Neural crest cell (in vitro differentiated cells): ENCODE results near the gene PIK3C2A. TPM values are rescaled to one million over a fixed set of nuclear protein-coding genes. Genes with fewer than 3 reads are reported as not detected.

Source experiments
- DNase-seq: peaks from one replicate; pipeline ENCODE4 v3.0.0; 2021; ENCODE audit warnings: low read depth, mixed read lengths, low spot score
- H3K27ac Mint-ChIP-seq: one replicate; pipeline ENCODE4 v1.8.0; 2021; ENCODE audit warnings: mild to moderate bottlenecking, mixed read lengths; ENCODE audit not compliant: unreplicated experiment
- H3K27me3 Mint-ChIP-seq: 2 replicates; pipeline ENCODE4 v1.8.0; 2021; ENCODE audit warnings: low read depth, mild to moderate bottlenecking, mixed read lengths
- H3K36me3 Mint-ChIP-seq: 2 replicates; pipeline ENCODE4 v1.8.0; 2021; ENCODE audit warnings: low read depth, mild to moderate bottlenecking, mixed read lengths
- H3K4me1 Mint-ChIP-seq: 2 replicates; pipeline ENCODE4 v1.8.0; 2021; ENCODE audit warnings: mixed read lengths
- H3K4me3 Mint-ChIP-seq: one replicate; pipeline ENCODE4 v1.8.0; 2021; ENCODE audit warnings: mild to moderate bottlenecking, mixed read lengths
- H3K9me3 Mint-ChIP-seq: 2 replicates; pipeline ENCODE4 v1.8.0; 2021; ENCODE audit warnings: mixed read lengths
- CTCF ChIP-seq: fragments of 200-600 bp; sonication (generic); conservative IDR thresholded peaks from 2 replicates; pipeline ENCODE4 v1.5.0; 2021; ENCODE audit warnings: antibody characterized with exemption, mild to moderate bottlenecking
- long read RNA-seq: library from polyadenylated mRNA; unstranded; transcript quantifications from one replicate; pipeline ENCODE4 v2.0.0, GENCODE V29; 2020
- total RNA-seq: library from RNA; stranded (reverse); gene quantifications from 2 replicates; pipeline ENCODE4 v1.2.1, GENCODE V29; 2021

The PIK3C2A gene
- total RNA-seq = 76.8 and 80.2 TPM in 2 replicates
- long read RNA-seq, partial matches to known transcripts = 18 of 38 reads
- long read RNA-seq, other reads (novel, unspliced or antisense) = 20 of 38 reads

GRCh38 chr11:17207317-17208256 lies at the start of gene PIK3C2A:
TSS of gene PIK3C2A (minus strand) at chr11:17207986. CDS start at chr11:17169741, 38,245 bp downstream.
- peak within 1 kb of the TSS; percentile 99 for H3K27ac Mint-ChIP-seq
- H3K4me1 Mint-ChIP-seq = peaks cover 47% of the 10 kb centered on the region
- no peaks in the 10 kb centered on the region for H3K27me3 Mint-ChIP-seq
- H3K9me3 Mint-ChIP-seq = no peaks in the 10 kb centered on the region
- peak; percentile 91 for DNase-seq
- H3K4me3 Mint-ChIP-seq = peak within 1 kb of the TSS; percentile 98
- TF ChIP-seq CTCF = no peak
- H3K36me3 Mint-ChIP-seq = peaks cover 5% of the 10 kb centered on the region

- no peak for TF ChIP-seq CTCF
- no peak for DNase-seq
- H3K27me3 Mint-ChIP-seq = no peaks in the 10 kb centered on the region
- H3K4me3 Mint-ChIP-seq = no peak overlapping the region
- H3K9me3 Mint-ChIP-seq = no peaks in the 10 kb centered on the region
- no peaks in the 10 kb centered on the region for H3K36me3 Mint-ChIP-seq
- no peaks in the 10 kb centered on the region for H3K4me1 Mint-ChIP-seq
- no peak overlapping the region for H3K27ac Mint-ChIP-seq
Observed at GRCh38 chr11:17257196-17257595, 49.4 kb upstream of the PIK3C2A start.

- Mint-ChIP-seq H3K36me3 (no peaks in the 10 kb centered on the region), H3K27ac (no peak overlapping the region), H3K4me3 (no peak overlapping the region), H3K4me1 (no peaks in the 10 kb centered on the region), H3K27me3 (no peaks in the 10 kb centered on the region), H3K9me3 (no peaks in the 10 kb centered on the region)
- DNase-seq = no peak
- TF ChIP-seq CTCF = no peak
Observed at GRCh38 chr11:17256512-17256911, 48.7 kb upstream of the PIK3C2A start.

- Mint-ChIP-seq H3K36me3 (no peaks in the 10 kb centered on the region), H3K4me3 (no peak overlapping the region), H3K27me3 (no peaks in the 10 kb centered on the region), H3K9me3 (no peaks in the 10 kb centered on the region), H3K4me1 (no peaks in the 10 kb centered on the region), H3K27ac (no peak overlapping the region)
- TF ChIP-seq CTCF = no peak
- DNase-seq = no peak
Observed at GRCh38 chr11:17252704-17253103, 44.9 kb upstream of the PIK3C2A start.

- Mint-ChIP-seq H3K4me3 (no peak overlapping the region), H3K27ac (no peak overlapping the region), H3K4me1 (no peaks in the 10 kb centered on the region), H3K27me3 (no peaks in the 10 kb centered on the region), H3K36me3 (no peaks in the 10 kb centered on the region), H3K9me3 (no peaks in the 10 kb centered on the region)
- no peak for TF ChIP-seq CTCF
- no peak for DNase-seq
Observed at GRCh38 chr11:17250561-17251350, 43.0 kb upstream of the PIK3C2A start.
